NK-92 treated with Interleukin-12 subunit alpha and Interleukin-12 subunit beta, amount 100 ng/mL, for 24 hours (cell line): Measurements from ENCODE around the gene CKAP4.

Experiments
- DNase-seq: peaks from one replicate; lab custom pipeline; 2025; lab: John Stamatoyannopoulos, UW

Gene CKAP4

GRCh38 chr12:106195621-106196027 is 52.2 kb downstream of the CKAP4 start:
- DNase-seq = no peak

GRCh38 chr12:106194351-106194750 is 53.5 kb downstream of the CKAP4 start:
- DNase-seq = no peak

- no peak for DNase-seq
These were observed 54.2 kb downstream of the CKAP4 start for GRCh38 chr12:106193394-106194215.

GRCh38 chr12:106192659-106193393 is 55.0 kb downstream of the CKAP4 start:
- DNase-seq = no peak

GRCh38 chr12:106190581-106190980 is 57.2 kb downstream of the CKAP4 start:
- no peak for DNase-seq

GRCh38 chr12:106189341-106189740 is 58.5 kb downstream of the CKAP4 start:
- DNase-seq = no peak

- DNase-seq = no peak
These were observed 59.6 kb downstream of the CKAP4 start for GRCh38 chr12:106188256-106188655.
